Testis (tissue), 2 donors: ENCODE measurements around the gene RHEX.

ENCODE experiments used
- POLR2A ChIP-seq: fragments of 450-650 bp; IDR thresholded peaks from one replicate; pipeline ENCODE4 v1.6.1; 2017; ENCODE audit warnings: antibody characterized with exemption, mild to moderate bottlenecking, moderate library complexity
- TF ChIP-seq, protein P1 (sequence below), 3 experiments: fragments of 450-650 bp in 2 of 3; fragments of 200-600 bp in 1 of 3; sonication (generic) in 1 of 3; IDR thresholded peaks; one replicate each; pipeline ENCODE4 v1.5.1; 2016 to 2019; ENCODE audit warnings: antibody characterized with exemption in 3 of 3, mild to moderate bottlenecking in 2 of 3, moderate library complexity in 1 of 3

DNA sequence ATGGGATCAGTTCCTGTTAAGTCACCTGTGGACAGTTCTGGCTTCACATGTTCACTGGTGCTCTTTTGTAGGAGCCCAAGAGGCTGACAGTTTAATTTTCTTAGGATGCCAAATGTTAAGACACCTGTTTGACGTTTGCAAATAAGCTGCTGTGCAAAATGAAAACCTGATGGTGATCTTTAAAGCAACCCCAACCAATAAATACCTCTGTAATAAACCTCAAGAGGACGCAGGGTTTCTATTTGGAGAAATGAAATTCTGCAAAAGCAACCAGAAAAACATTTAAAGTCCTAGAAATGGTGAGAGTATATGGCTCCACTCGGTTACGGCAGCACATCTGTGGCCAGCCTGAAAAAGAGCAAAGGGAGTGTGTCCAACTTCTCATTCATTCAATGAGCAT is 5.7 kb upstream of the RHEX start:
- TF ChIP-seq, protein P1, sequence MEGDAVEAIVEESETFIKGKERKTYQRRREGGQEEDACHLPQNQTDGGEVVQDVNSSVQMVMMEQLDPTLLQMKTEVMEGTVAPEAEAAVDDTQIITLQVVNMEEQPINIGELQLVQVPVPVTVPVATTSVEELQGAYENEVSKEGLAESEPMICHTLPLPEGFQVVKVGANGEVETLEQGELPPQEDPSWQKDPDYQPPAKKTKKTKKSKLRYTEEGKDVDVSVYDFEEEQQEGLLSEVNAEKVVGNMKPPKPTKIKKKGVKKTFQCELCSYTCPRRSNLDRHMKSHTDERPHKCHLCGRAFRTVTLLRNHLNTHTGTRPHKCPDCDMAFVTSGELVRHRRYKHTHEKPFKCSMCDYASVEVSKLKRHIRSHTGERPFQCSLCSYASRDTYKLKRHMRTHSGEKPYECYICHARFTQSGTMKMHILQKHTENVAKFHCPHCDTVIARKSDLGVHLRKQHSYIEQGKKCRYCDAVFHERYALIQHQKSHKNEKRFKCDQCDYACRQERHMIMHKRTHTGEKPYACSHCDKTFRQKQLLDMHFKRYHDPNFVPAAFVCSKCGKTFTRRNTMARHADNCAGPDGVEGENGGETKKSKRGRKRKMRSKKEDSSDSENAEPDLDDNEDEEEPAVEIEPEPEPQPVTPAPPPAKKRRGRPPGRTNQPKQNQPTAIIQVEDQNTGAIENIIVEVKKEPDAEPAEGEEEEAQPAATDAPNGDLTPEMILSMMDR (IDR thresholded peaks at IDR 0.05) = no peak
- TF ChIP-seq POLR2A = no peak
